Kidney (tissue), 14 donors: Measurements from ENCODE around the gene FAAH. TPM values are rescaled to one million over a fixed set of nuclear protein-coding genes. Genes with fewer than 3 reads are reported as not detected.

Experiments
- DNase-seq, 5 donors: peaks; one replicate each; pipeline ENCODE4 v3.0.0-alpha.2; 2013 to 2020
- FAIRE-seq: peaks from 2 replicates; lab custom pipeline; 2012; peaks lifted over from hg19 to GRCh38; lab: Jason Lieb, UNC
- H3K27ac ChIP-seq, 2 donors: one replicate each; pipeline ENCODE4 v1.7.0; 2013; ENCODE audit warnings: low read depth in 2 of 2, low read length in 2 of 2, inconsistent platforms in 1 of 2
- H3K27me3 ChIP-seq: one replicate; pipeline ENCODE4 v1.7.1; 2013; ENCODE audit warnings: low read length, inconsistent platforms; ENCODE audit not compliant: control insufficient read depth, insufficient read depth
- H3K36me3 ChIP-seq, 3 donors: one replicate each; pipeline versions ENCODE4 v1.7.0 to v1.7.1; 2013; ENCODE audit warnings: low read length in 3 of 3, control low read depth in 1 of 3, inconsistent platforms in 1 of 3; ENCODE audit not compliant: insufficient read depth in 3 of 3, control insufficient read depth in 2 of 3
- H3K4me1 ChIP-seq, 3 donors: one replicate each; pipeline versions ENCODE4 v1.7.0 to v1.7.1; 2013; ENCODE audit warnings: low read length in 3 of 3, inconsistent platforms in 1 of 3, low read depth in 1 of 3; ENCODE audit not compliant: control insufficient read depth in 2 of 3, insufficient read depth in 2 of 3
- H3K4me3 ChIP-seq, 3 donors: one replicate each; pipeline versions ENCODE4 v1.7.0 to v1.8.1; 2013; ENCODE audit warnings: low read length in 3 of 3, control low read depth in 1 of 3, inconsistent platforms in 1 of 3
- H3K9ac ChIP-seq, 3 donors: one replicate each; pipeline versions ENCODE4 v1.7.0 to v1.7.1; 2013; ENCODE audit warnings: low read length in 3 of 3, control low read depth in 1 of 3, inconsistent platforms in 1 of 3
- H3K9me3 ChIP-seq, 3 donors: one replicate each; pipeline versions ENCODE4 v1.7.0 to v1.7.1; 2013; ENCODE audit warnings: low read length in 3 of 3, control low read depth in 1 of 3, inconsistent platforms in 1 of 3; ENCODE audit not compliant: control insufficient read depth in 2 of 3, insufficient read depth in 1 of 3
- intact Hi-C: fragments of 100-400 bp; cut with DNase I; formaldehyde crosslinking; loops from one replicate; pipeline ENCODE4 v1.11.1; 2022
- polyA plus RNA-seq: library from polyadenylated mRNA; stranded (reverse); fragments of 350-450 nt; fragmentation: Illumina TruSeq; extraction: RNeasy Lipid Tissue Mini Kit (QIAGEN cat#74804); gene quantifications from one replicate; pipeline ENCODE4 v1.2.3, GENCODE V29; 2014; ENCODE audit warnings: low read depth, low replicate concordance; ENCODE audit not compliant: insufficient read depth
- total RNA-seq: library from RNA; stranded (reverse); fragmentation: NEBNext Ultra II Directional; extraction: Animal tissue kit (Norgen Biotek cat#: 25700); gene quantifications from one replicate; pipeline ENCODE4 v1.2.1, GENCODE V29; 2021
- TF ChIP-seq, protein P1 (sequence below): IDR thresholded peaks from 3 replicates; pipeline ENCODE4 v1.5.1; 2012; ENCODE audit warnings: mild to moderate bottlenecking, moderate library complexity, borderline replicate concordance; ENCODE audit not compliant: insufficient read depth; ENCODE audit errors: extremely low read depth
- donor health status: control.
- donor health status: control.
- donor health status: control.
- donor health status: control.
- donor health status: control.
- donor health status: DM: yes; HTN: yes; CAD: no.
- donor health status: Normal renal cell carcinoma (clear cell type).

Gene FAAH
- total and polyA plus RNA-seq, 2 donors from 2014 or later = 39.3 to 50.7 TPM

DNA sequence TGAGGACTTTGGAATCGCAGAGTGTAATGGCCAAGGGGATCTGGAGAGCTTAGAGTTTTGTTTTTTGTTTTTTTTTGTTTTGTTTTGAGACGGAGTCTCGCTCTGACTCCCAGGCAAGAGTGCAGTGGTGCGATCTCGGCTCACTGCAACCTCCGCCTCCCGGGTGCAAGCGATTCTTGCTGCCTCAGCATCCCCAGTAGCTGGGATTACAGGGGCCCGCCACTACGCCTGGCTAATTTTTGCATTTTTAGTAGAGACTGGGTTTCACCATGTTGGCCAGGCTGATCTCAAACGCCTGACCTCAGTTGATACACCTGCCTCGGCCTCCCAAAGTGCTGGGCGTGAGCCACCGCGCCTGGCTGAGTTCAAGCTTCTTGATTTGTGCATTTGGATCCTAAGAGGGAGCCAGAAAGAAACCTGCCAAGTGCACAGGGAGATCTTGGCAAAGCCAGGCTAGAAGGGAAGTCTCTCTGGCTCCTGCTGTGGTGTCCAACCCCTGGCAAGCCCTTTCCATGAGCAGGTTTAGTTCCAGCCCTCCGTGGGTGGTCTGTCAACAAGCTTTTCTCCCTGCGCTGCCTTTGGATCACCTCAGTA, 852 bp downstream of the FAAH start:
- intact Hi-C loops = no loop called here
- TF ChIP-seq, protein P1, sequence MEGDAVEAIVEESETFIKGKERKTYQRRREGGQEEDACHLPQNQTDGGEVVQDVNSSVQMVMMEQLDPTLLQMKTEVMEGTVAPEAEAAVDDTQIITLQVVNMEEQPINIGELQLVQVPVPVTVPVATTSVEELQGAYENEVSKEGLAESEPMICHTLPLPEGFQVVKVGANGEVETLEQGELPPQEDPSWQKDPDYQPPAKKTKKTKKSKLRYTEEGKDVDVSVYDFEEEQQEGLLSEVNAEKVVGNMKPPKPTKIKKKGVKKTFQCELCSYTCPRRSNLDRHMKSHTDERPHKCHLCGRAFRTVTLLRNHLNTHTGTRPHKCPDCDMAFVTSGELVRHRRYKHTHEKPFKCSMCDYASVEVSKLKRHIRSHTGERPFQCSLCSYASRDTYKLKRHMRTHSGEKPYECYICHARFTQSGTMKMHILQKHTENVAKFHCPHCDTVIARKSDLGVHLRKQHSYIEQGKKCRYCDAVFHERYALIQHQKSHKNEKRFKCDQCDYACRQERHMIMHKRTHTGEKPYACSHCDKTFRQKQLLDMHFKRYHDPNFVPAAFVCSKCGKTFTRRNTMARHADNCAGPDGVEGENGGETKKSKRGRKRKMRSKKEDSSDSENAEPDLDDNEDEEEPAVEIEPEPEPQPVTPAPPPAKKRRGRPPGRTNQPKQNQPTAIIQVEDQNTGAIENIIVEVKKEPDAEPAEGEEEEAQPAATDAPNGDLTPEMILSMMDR = no peak
- Histone ChIP-seq H3K36me3 (no peaks in the 10 kb centered on the region), H3K4me3 (peak overlapping the region; percentile 63 to 90 (median 70)), H3K4me1 (peaks cover 0 to 10% (median 0%) of the 10 kb centered on the region in 3 donors), H3K9me3 (peaks cover 0 to 10% (median 0%) of the 10 kb centered on the region in 3 donors), H3K9ac (peak overlapping the region; percentile 59 to 80 (median 60)), H3K27ac (peak overlapping the region; percentile 54 to 88), H3K27me3 (no peaks in the 10 kb centered on the region)
- FAIRE-seq (no peak), DNase-seq (peak in 2 of 5 donors; percentile 21 to 24)

DNA sequence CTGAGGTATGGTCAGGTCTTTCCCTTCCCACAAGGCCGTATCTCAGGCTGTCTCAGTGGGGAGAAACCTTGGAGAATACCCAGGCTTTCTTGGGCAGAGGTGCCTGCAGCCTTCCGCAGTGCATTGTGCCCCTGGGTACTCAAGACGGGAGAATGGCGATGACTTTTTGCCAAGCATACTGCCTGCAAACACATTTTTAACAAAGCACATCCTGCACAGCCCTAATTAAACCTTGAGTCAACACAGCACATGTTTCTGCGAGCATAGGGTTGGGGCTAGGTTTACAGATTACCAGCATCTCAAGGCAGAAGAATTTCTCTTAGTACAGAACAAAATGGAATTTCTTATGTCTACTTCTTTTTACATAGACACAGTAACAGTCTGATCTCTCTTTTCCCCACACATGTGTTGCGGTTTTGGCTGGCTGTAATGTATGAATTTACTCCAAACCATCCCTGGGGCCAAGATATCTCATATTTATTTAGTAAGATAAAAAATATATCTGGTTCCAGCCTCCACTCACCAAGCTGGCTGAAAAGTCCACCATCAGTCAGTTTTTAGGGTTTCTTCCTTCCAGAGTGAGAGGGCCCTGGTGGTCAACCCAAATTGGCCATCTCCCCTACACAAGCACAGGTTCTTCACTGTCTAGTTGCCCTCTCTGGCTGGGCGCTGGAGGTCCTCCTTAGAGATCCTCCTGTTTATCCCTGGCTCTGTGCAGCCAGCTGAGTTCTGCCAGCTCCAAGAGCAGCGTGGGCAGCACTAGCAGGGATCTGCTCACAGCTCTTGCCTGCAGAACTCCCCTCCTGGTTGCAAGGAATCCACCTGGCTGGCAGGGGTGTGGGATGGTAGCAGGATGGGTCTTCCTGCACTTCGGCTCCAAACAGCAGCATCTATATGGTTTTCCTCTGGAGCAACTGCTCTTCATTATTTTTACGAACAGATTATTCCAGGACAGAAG, 2.6 kb downstream of the FAAH start:
- no peak for DNase-seq
- no peak for FAIRE-seq

DNA sequence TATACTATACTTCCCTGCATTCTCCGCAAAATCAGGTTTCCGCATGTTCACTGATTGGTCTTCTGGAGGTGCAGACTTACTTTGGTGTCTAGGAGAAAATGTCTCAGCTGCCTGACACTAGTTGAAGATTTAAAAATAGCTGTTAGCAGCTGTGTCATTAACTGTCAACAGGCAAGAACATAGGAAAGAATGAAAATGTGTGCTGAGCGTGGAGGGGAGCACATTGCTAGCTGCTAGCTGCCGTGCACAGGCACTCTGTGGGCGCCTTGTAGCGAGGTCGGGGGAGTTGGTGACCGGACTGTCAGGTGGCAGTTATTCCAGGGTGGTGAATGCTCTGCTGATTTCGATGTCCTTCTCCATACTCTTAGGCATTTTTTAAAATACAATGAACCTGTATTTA, 5.2 kb downstream of the FAAH start:
- DNase-seq = peak in 1 of 5 donors; percentile 20
- Histone ChIP-seq H3K36me3 (peaks cover 0 to 3% (median 0%) of the 10 kb centered on the region in 3 donors), H3K9ac (no peak overlapping the region), H3K9me3 (no peaks in the 10 kb centered on the region), H3K27me3 (no peaks in the 10 kb centered on the region), H3K4me1 (peaks cover 0 to 12% (median 0%) of the 10 kb centered on the region in 3 donors), H3K4me3 (no peak overlapping the region), H3K27ac (no peak overlapping the region)
- TF ChIP-seq, protein P1 = no peak
- intact Hi-C loops = no loop called here
- FAIRE-seq = no peak

More for the DNA sequence above, 2.6 kb downstream of the FAAH start:
- Histone ChIP-seq H3K4me3 (no peak overlapping the region), H3K9me3 (peaks cover 0 to 10% (median 0%) of the 10 kb centered on the region in 3 donors), H3K27me3 (no peaks in the 10 kb centered on the region), H3K27ac (no peak overlapping the region), H3K9ac (no peak overlapping the region), H3K4me1 (peaks cover 0 to 14% (median 0%) of the 10 kb centered on the region in 3 donors), H3K36me3 (no peaks in the 10 kb centered on the region)
- TF ChIP-seq, protein P1 = no peak
- intact Hi-C loops = no loop called here
